ENCODE data around the gene MAGI2. TPM values are rescaled to one million over a fixed set of nuclear protein-coding genes. Genes with fewer than 3 reads are reported as not detected.

MAGI2 gene
- total RNA-seq, 3 donors from 2014 or later, result 9.8 to 22.7 (median 20.2) TPM

GRCh38 chr7:78063758-78064157 lies 1389.7 kb downstream of the MAGI2 start:
- H3K4me1 ChIP-seq, result no peaks in the 10 kb centered on the region
- no peaks in the 10 kb centered on the region for H3K27me3 ChIP-seq
- H3K27ac ChIP-seq, result no peak overlapping the region
- intact Hi-C loops (cut with DNase I; ENCODE audit: low total_unique reads), result no loop called here
- no peaks in the 10 kb centered on the region for H3K36me3 ChIP-seq
- no peak for TF ChIP-seq POLR2A (IDR thresholded peaks at IDR 0.05)
- no peak for TF ChIP-seq CTCF (IDR thresholded peaks at IDR 0.05)
- no peak for TF ChIP-seq POLR2AphosphoS5 (IDR thresholded peaks at IDR 0.05)
- no peak overlapping the region for H3K4me3 ChIP-seq
- H3K9me3 ChIP-seq, result no peaks in the 10 kb centered on the region
- DNase-seq (ENCODE audit: low spot score in 2 of 2), result no peak

- H3K27ac ChIP-seq, result no peak overlapping the region
- H3K36me3 ChIP-seq, result no peaks in the 10 kb centered on the region
- TF ChIP-seq CTCF (IDR thresholded peaks at IDR 0.05) (no peak), POLR2A (IDR thresholded peaks at IDR 0.05) (no peak), POLR2AphosphoS5 (IDR thresholded peaks at IDR 0.05) (no peak)
- H3K27me3 ChIP-seq, result no peaks in the 10 kb centered on the region
- DNase-seq (ENCODE audit: low spot score in 2 of 2), result no peak
- intact Hi-C loops (cut with DNase I; ENCODE audit: low total_unique reads), result no loop called here
- no peaks in the 10 kb centered on the region for H3K9me3 ChIP-seq
- no peak overlapping the region for H3K4me3 ChIP-seq
- no peaks in the 10 kb centered on the region for H3K4me1 ChIP-seq
These were observed 1391.3 kb downstream of the MAGI2 start for GRCh38 chr7:78062214-78062613.

- TF ChIP-seq POLR2AphosphoS5 (IDR thresholded peaks at IDR 0.05), result no peak
- TF ChIP-seq CTCF (IDR thresholded peaks at IDR 0.05), result no peak
- no peak for TF ChIP-seq POLR2A (IDR thresholded peaks at IDR 0.05)
- Histone ChIP-seq H3K4me1 (no peaks in the 10 kb centered on the region), H3K4me3 (no peak overlapping the region), H3K9me3 (no peaks in the 10 kb centered on the region), H3K27ac (no peak overlapping the region), H3K27me3 (no peaks in the 10 kb centered on the region), H3K36me3 (no peaks in the 10 kb centered on the region)
- no peak for DNase-seq (ENCODE audit: low spot score in 2 of 2)
- intact Hi-C loops (cut with DNase I; ENCODE audit: low total_unique reads), result no loop called here
These were observed 1395.9 kb downstream of the MAGI2 start for GRCh38 chr7:78057571-78057970.

GRCh38 chr7:78055599-78055998 lies 1397.9 kb downstream of the MAGI2 start:
- TF ChIP-seq POLR2AphosphoS5 (IDR thresholded peaks at IDR 0.05), result no peak
- no peak for TF ChIP-seq POLR2A (IDR thresholded peaks at IDR 0.05)
- no peak for TF ChIP-seq CTCF (IDR thresholded peaks at IDR 0.05)
- H3K9me3 ChIP-seq, result no peaks in the 10 kb centered on the region
- intact Hi-C loops (cut with DNase I; ENCODE audit: low total_unique reads), result no loop called here
- H3K36me3 ChIP-seq, result no peaks in the 10 kb centered on the region
- no peaks in the 10 kb centered on the region for H3K27me3 ChIP-seq
- no peak overlapping the region for H3K27ac ChIP-seq
- no peak for DNase-seq (ENCODE audit: low spot score in 2 of 2)
- no peak overlapping the region for H3K4me3 ChIP-seq
- H3K4me1 ChIP-seq, result no peaks in the 10 kb centered on the region

- Histone ChIP-seq H3K4me1 (no peaks in the 10 kb centered on the region), H3K36me3 (no peaks in the 10 kb centered on the region), H3K27ac (no peak overlapping the region), H3K27me3 (no peaks in the 10 kb centered on the region), H3K4me3 (no peak overlapping the region), H3K9me3 (no peaks in the 10 kb centered on the region)
- TF ChIP-seq POLR2A (IDR thresholded peaks at IDR 0.05) (no peak), POLR2AphosphoS5 (IDR thresholded peaks at IDR 0.05) (no peak), CTCF (IDR thresholded peaks at IDR 0.05) (no peak)
- no peak for DNase-seq (ENCODE audit: low spot score in 2 of 2)
- intact Hi-C loops (cut with DNase I; ENCODE audit: low total_unique reads), result no loop called here
These were observed 1398.4 kb downstream of the MAGI2 start for GRCh38 chr7:78055001-78055573.

Data from breast epithelium (tissue), 4 donors.